RWPE1 (cell line): ENCODE measurements around the gene FOXN4.

Experiments
- CTCF ChIA-PET: fragments of 350-600 bp; sonication (Branson Sonifier 250); formaldehyde crosslinking; extraction: SDS; loops from one replicate; lab custom pipeline; 2021; lab: Yijun Ruan, JAX
- POLR2A ChIA-PET: fragments of 400-600 bp; formaldehyde crosslinking; extraction: SDS; loops from one replicate; lab custom pipeline; 2020; ENCODE audit warnings: antibody characterized with exemption; ENCODE audit not compliant: low non-redundant PET; lab: Yijun Ruan, JAX
- DNase-seq: peaks from one replicate; pipeline ENCODE4 v3.0.0; 2012; ENCODE audit warnings: low spot score
- H3K27ac ChIP-seq: fragments of 450-650 bp; 2 replicates; pipeline ENCODE4 v1.5.1; 2017
- TF ChIP-seq, protein P1 (sequence below): fragments of 450-650 bp; conservative IDR thresholded peaks from 2 replicates; pipeline ENCODE4 v1.5.1; 2017; ENCODE audit warnings: low read depth, mild to moderate bottlenecking

The FOXN4 gene

DNA sequence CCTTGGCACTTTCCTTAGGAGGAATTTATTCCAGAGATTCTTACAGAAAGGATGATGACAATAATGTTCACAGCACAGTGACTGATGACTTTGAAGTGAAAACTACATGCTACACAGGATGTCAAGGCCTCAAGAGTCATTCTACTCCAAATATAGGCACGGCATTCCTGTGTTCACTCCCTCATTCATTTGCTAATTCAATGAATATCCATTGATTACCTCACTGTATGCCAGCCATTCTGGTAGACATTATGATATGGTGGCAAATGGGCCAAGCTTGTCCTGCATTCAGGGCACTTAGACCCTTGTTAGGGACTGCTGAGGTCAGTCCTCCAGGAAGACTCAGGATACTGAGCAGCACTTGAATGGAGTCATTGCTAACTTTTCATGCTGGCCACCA, 48.0 kb downstream of the FOXN4 start:
- POLR2A ChIA-PET = no interaction called here
- CTCF ChIA-PET = no interaction called here

DNA sequence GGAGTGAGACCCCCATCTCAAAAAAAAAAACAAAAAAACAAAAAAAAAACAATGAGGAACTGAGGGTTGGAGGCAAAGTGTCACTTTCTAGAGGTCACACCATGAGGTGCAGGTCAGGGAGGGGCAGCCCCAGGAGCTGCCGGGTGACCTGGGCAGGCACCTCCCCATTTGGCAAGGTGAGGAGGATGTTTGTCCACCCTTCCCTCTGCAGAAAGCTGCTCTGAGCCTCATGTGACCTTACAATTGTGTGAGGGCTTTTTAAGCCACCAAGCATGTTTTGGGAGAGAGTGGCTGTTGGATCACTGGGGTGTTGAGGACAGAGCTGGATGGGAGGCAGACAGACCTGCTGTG, 49.6 kb downstream of the FOXN4 start:
- POLR2A ChIA-PET = no interaction called here

More for the DNA sequence above, 48.0 kb downstream of the FOXN4 start:
- TF ChIP-seq, protein P1, sequence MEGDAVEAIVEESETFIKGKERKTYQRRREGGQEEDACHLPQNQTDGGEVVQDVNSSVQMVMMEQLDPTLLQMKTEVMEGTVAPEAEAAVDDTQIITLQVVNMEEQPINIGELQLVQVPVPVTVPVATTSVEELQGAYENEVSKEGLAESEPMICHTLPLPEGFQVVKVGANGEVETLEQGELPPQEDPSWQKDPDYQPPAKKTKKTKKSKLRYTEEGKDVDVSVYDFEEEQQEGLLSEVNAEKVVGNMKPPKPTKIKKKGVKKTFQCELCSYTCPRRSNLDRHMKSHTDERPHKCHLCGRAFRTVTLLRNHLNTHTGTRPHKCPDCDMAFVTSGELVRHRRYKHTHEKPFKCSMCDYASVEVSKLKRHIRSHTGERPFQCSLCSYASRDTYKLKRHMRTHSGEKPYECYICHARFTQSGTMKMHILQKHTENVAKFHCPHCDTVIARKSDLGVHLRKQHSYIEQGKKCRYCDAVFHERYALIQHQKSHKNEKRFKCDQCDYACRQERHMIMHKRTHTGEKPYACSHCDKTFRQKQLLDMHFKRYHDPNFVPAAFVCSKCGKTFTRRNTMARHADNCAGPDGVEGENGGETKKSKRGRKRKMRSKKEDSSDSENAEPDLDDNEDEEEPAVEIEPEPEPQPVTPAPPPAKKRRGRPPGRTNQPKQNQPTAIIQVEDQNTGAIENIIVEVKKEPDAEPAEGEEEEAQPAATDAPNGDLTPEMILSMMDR = no peak
- no peak for DNase-seq
- no peak overlapping the region for H3K27ac ChIP-seq

DNA sequence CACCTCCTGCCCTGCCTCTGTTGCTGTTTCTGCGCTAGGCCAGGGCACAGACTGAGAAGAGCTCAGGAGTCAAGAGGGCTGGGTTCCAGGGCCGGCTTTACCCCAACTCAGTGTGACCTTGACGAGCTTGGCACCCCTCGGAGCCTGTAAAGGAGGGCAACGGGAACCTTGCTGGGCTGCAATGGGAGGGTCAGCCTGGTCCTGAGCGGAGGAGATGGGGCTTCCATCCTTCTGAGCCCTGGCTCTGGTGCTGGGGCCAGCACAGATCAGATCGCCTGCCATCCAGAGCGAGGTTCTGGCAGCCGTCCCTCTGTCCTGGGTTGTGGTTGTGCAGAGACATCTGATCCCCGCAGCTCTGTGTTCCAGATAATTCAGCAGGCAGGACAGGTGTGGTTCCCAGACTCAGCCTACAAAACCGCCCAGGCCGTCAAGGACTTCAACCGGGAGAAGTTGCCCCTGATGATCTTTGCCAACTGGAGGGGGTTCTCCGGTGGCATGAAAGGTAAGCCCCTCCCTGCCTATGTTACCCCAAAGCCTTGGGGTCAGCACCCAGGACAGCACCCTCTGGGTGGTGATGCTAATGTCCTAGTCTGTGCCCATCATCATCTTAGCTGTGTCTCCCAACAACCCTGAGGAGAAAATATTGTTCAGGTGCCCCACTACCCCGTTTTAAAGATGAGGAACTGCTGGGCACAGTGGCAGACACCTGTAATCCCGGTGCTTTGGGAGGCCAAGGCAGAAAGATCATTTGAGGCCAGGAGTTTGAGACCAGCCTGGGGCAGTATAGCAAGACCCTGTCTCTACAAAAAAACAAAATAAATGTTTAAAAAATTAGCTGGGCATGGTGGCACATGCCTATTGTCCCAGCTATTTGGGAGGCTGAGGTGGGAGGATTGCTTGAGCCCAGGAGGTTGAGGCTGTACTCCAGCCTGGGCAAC, 50.2 kb downstream of the FOXN4 start:
- TF ChIP-seq, protein P1 = no peak
- no peak overlapping the region for H3K27ac ChIP-seq
- ChIA-PET POLR2A (no interaction called here), CTCF (interaction anchor here (2.0 kb wide), 1 partner anchor 135 kb away, joined by 5 read pairs; no protein-coding TSS in a partner anchor)
- DNase-seq = no peak

More for the DNA sequence above, 49.6 kb downstream of the FOXN4 start:
- TF ChIP-seq, protein P1 = no peak
- DNase-seq = no peak
- no peak overlapping the region for H3K27ac ChIP-seq
- CTCF ChIA-PET = interaction anchor here (2.0 kb wide), 1 partner anchor 134 kb away, joined by 5 read pairs; no protein-coding TSS in a partner anchor

DNA sequence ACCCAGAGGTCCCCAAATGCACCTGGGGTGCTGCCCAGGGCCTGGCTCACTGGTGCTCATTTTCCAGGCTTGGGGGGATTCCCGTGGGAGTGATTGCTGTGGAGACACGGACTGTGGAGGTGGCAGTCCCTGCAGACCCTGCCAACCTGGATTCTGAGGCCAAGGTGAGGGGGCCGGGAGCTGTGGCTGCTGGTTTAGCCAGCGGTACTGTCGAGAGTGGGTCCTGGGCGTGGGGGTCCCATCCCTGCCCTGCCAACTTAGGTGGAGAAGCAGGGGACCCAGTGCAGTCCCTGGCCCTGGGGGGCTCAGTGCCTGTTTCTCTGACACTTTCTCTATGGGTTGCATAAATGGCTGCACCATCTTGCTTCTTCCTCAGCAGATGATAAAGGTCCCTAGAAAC, 50.9 kb downstream of the FOXN4 start:
- TF ChIP-seq, protein P1 = no peak
- DNase-seq = no peak

DNA sequence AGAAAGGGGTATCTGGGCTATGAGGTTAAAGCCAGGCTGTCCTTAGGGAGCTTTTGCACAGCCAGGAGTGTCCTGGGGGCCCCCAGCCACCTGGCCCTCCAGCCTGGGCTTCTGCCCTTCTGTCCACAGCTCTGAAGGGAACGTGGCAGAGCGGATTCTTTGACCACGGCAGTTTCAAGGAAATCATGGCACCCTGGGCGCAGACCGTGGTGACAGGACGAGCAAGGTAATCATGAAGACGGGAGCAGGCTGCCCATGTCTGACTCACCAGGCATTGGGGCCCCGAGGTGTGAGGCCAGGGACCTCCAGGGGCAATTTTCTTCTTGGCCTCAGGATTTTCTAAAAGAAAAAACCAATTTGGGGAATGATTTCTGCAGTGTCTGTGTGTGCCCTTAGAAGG, 53.1 kb downstream of the FOXN4 start:
- no peak for DNase-seq
- ChIA-PET POLR2A (no interaction called here), CTCF (no interaction called here)
- H3K27ac ChIP-seq = no peak overlapping the region
- TF ChIP-seq, protein P1 = no peak

More for the DNA sequence above, 50.9 kb downstream of the FOXN4 start:
- ChIA-PET POLR2A (no interaction called here), CTCF (interaction anchor here (2.0 kb wide), 1 partner anchor 136 kb away, joined by 5 read pairs; no protein-coding TSS in a partner anchor)
- H3K27ac ChIP-seq = no peak overlapping the region

DNA sequence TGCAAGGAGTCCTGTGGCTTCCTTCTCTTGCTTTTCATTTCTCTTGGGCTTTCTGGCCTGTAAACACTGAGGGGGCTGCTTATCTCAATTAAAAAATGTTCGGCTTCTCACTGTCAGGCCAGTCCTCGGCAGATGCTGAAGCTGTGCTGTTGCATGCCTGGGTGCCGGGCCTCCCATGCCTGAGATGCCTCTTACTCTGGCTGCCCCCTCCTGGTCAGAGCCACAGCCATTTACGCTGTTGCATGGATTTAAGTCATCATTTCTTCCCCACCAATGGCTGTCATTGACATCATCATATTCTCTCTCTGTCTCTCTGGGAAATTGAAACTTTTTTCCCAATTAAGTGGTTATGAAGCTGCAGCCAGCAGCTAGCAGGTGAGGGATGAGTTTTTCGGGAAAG, 53.7 kb downstream of the FOXN4 start:
- TF ChIP-seq, protein P1 = no peak
- CTCF ChIA-PET = no interaction called here
- no peak for DNase-seq

More for the DNA sequence above, 53.7 kb downstream of the FOXN4 start:
- POLR2A ChIA-PET = no interaction called here
- H3K27ac ChIP-seq = no peak overlapping the region
